Spleen (tissue), 11 donors: ENCODE measurements around the gene NSD2. TPM values are rescaled to one million over a fixed set of nuclear protein-coding genes. Genes with fewer than 3 reads are reported as not detected.
"Not testable (repeated sequence)": the region's sequence is repeated elsewhere in the genome, so short reads cannot be mapped to it uniquely, and the experiment has no call there.

Experiments used
- DNase-seq: peaks from one replicate; pipeline ENCODE4 v3.0.0-alpha.2; 2020
- H3K27ac ChIP-seq, 8 donors: fragments of 200-600 bp; sonication (generic) in 7 of 8; 1 replicate in 4 of 8; 2 replicates in 4 of 8; pipeline versions ENCODE4 v1.5.0 to v1.8.0; 2016 to 2021; ENCODE audit warnings: inconsistent platforms in 4 of 8, mild to moderate bottlenecking in 4 of 8, moderate library complexity in 1 of 8
- H3K27me3 ChIP-seq, 7 donors: fragments of 200-600 bp; sonication (generic) in 6 of 7; replicated peaks in 1 of 7; 1 replicate in 4 of 7; 2 replicates in 3 of 7; pipeline versions ENCODE4 v1.5.0 to v1.8.0; 2016 to 2021; ENCODE audit warnings: inconsistent platforms in 3 of 7, mild to moderate bottlenecking in 1 of 7
- H3K36me3 ChIP-seq, 6 donors: fragments of 200-600 bp; sonication (generic) in 5 of 6; 1 replicate in 4 of 6; 2 replicates in 2 of 6; pipeline versions ENCODE4 v1.5.0 to v1.8.0; 2016 to 2021; ENCODE audit warnings: inconsistent platforms in 2 of 6
- H3K4me1 ChIP-seq, 6 donors: fragments of 200-600 bp; sonication (generic) in 5 of 6; 1 replicate in 3 of 6; 2 replicates in 3 of 6; pipeline versions ENCODE4 v1.5.0 to v1.8.0; 2016 to 2021; ENCODE audit warnings: inconsistent platforms in 3 of 6
- H3K4me3 ChIP-seq, 8 donors: fragments of 200-600 bp; sonication (generic) in 7 of 8; 1 replicate in 4 of 8; 2 replicates in 4 of 8; pipeline versions ENCODE4 v1.5.0 to v1.8.0; 2016 to 2021; ENCODE audit warnings: inconsistent platforms in 4 of 8, mild to moderate bottlenecking in 4 of 8, moderate library complexity in 2 of 8
- H3K9me3 ChIP-seq, 8 donors: fragments of 200-600 bp; sonication (generic) in 7 of 8; 1 replicate in 4 of 8; 2 replicates in 4 of 8; pipeline versions ENCODE4 v1.5.0 to v1.8.0; 2016 to 2021; ENCODE audit warnings: inconsistent platforms in 4 of 8
- CTCF ChIP-seq, 11 experiments: fragments of 200-600 bp in 7 of 11; fragments of 450-650 bp in 4 of 11; sonication (generic) in 4 of 11; IDR thresholded peaks in 8 of 11; conservative IDR thresholded peaks in 3 of 11; 1 replicate in 7 of 11; 2 replicates in 4 of 11; pipeline versions ENCODE4 v1.4.0 to v1.8.0; 2016 to 2021; ENCODE audit warnings: antibody characterized with exemption in 11 of 11, inconsistent platforms in 4 of 11, mild to moderate bottlenecking in 1 of 11
- POLR2A ChIP-seq, 3 donors: fragments of 450-650 bp; IDR thresholded peaks; one replicate each; pipeline ENCODE4 v1.5.1; 2017; ENCODE audit warnings: antibody characterized with exemption in 3 of 3, mild to moderate bottlenecking in 1 of 3
- POLR2AphosphoS5 ChIP-seq, 3 donors: sonication (generic); formaldehyde crosslinking; IDR thresholded peaks; one replicate each; pipeline ENCODE4 v1.5.1; 2017; ENCODE audit warnings: antibody characterized with exemption in 3 of 3
- WGBS, 5 donors: extraction: QIAGEN DNeasy Blood & Tissue Kit in 3 of 5; methylation state at CpG; one replicate each; pipeline versions ENCODE4 v1.1.5 to v1.1.7; 2013 to 2018; 5-methylcytosine and 5-hydroxymethylcytosine counted together
- intact Hi-C: fragments of 100-400 bp; cut with DNase I; formaldehyde crosslinking; loops from one replicate; pipeline ENCODE4 v1.15.0; 2023; ENCODE audit warnings: low total_unique reads
- polyA plus RNA-seq, 3 donors: library from polyadenylated mRNA; stranded (reverse); fragments of 200-250 nt; gene quantifications; one replicate each; pipeline ENCODE4 v1.2.1, GENCODE V29; 2013
- total RNA-seq, 7 donors: library from RNA; depleted of rRNA in 3 of 7; stranded (reverse); fragments of >200 nt in 3 of 7; fragmentation: NEBNext Ultra II Directional in 4 of 7; extraction: Animal tissue kit (Norgen Biotek cat#: 25700) in 4 of 7; gene quantifications; one replicate each; pipeline versions ENCODE4 v1.1.0 to v1.2.1, GENCODE V29; 2016 to 2021
- donor health status: healthy with polysubstance abuse.
- donor health status: DM: no; HTN: no; CAD: no; lungs with moderate emphysema.
- donor health status: DM: no; HTN: no; CAD: no.
- donor health status: Bipolar disorder and iron deficiency.
- donor health status: healthy.
- donor health status: DM: no; HTN: no; CAD: no.
- donor health status: DM: yes; HTN: yes; CAD: no.

NSD2 gene
- total and polyA plus RNA-seq, 10 donors, result 7.1 to 58.9 (median 47.8) TPM

DNA sequence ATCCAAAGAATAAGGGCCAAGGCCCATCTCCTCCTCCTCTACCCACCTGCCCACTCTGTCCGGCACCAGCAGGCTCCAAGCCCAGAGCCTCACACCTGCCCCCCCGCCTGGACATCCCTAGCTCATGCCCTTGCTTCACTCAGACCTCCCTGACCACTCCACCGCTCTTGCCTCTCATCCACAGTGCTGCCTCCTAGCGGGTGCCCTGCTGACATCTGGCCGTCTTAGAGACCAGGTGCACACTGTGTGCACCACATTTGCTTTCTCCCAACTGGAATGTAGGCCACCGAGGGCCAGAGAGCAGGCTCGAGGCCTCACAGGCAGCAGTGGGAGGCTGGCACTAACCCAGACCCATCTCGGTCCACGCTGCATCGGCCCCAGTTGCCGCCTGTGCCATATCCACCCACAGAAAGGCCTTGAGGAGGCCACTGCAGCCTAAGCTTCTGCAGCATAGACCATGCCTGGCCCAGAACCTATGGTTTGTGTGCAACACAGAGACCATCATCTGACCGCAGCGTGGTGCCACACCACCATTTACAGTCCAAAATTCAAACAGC is 28.8 kb upstream of the NSD2 start:
- Histone ChIP-seq H3K36me3 (peaks cover 0 to 100% (median 68%) of the 10 kb centered on the region in 6 donors), H3K4me3 (no peak overlapping the region), H3K27ac (no peak overlapping the region), H3K9me3 (no peaks in the 10 kb centered on the region), H3K27me3 (no peaks in the 10 kb centered on the region), H3K4me1 (no peaks in the 10 kb centered on the region)
- 92 to 97% (median 94%) methylated on average over 12 to 13 of the region's 13 CpGs for WGBS, 5 donors
- TF ChIP-seq POLR2A (IDR thresholded peaks at IDR 0.05) (no peak), CTCF (IDR thresholded peaks at IDR 0.05 in 8 of 11, conservative IDR thresholded peaks at IDR 0.05 in 3 of 11) (no peak), POLR2AphosphoS5 (IDR thresholded peaks at IDR 0.05) (no peak)
- no peak for DNase-seq
- intact Hi-C loops, result no loop called here

GRCh38 chr4:1842993-1843448 is 28.2 kb upstream of the NSD2 start:
- no peak overlapping the region for H3K4me3 ChIP-seq
- H3K36me3 ChIP-seq, result peaks cover 0 to 100% (median 64%) of the 10 kb centered on the region in 6 donors
- no peak overlapping the region for H3K27ac ChIP-seq
- no peak for DNase-seq
- 81 to 92% (median 92%) methylated on average over 13 to 17 of the region's 17 CpGs for WGBS, 5 donors
- no peaks in the 10 kb centered on the region for H3K27me3 ChIP-seq
- H3K9me3 ChIP-seq, result no peaks in the 10 kb centered on the region
- no peaks in the 10 kb centered on the region for H3K4me1 ChIP-seq
- no peak for TF ChIP-seq CTCF (IDR thresholded peaks at IDR 0.05 in 8 of 11, conservative IDR thresholded peaks at IDR 0.05 in 3 of 11)
- TF ChIP-seq POLR2A (IDR thresholded peaks at IDR 0.05), result no peak
- no peak for TF ChIP-seq POLR2AphosphoS5 (IDR thresholded peaks at IDR 0.05)
- intact Hi-C loops, result no loop called here

DNA sequence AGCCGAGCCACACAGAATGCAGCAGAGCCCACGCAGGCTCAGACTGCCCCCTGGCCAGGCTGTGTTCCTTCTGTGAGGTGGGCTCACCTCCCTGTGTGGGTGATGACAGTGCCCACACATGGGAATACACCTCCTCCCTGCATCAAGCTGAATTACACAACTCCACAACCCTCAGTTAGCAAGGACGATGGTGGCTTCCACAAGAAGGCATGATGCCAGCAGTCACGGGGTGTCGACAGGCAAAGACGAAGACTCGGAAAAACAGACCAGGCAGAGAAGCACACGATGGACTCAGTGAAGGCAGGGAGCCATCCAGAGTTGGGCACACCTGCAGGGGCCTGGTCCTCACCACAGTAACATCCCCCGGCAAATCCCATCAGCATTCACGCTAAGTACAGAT is 27.3 kb upstream of the NSD2 start:
- no peak for DNase-seq
- intact Hi-C loops, result no loop called here
- H3K9me3 ChIP-seq, result no peaks in the 10 kb centered on the region
- no peak overlapping the region for H3K4me3 ChIP-seq
- no peak overlapping the region for H3K27ac ChIP-seq
- peaks cover 0 to 100% (median 55%) of the 10 kb centered on the region in 6 donors for H3K36me3 ChIP-seq
- TF ChIP-seq POLR2AphosphoS5 (IDR thresholded peaks at IDR 0.05) (no peak), POLR2A (IDR thresholded peaks at IDR 0.05) (no peak), CTCF (IDR thresholded peaks at IDR 0.05 in 8 of 11, conservative IDR thresholded peaks at IDR 0.05 in 3 of 11) (no peak)
- no peaks in the 10 kb centered on the region for H3K27me3 ChIP-seq
- H3K4me1 ChIP-seq, result no peaks in the 10 kb centered on the region
- whole genome bisulfite sequencing, 5 donors, result 80 to 93% (median 81%) methylated on average over 8 to 10 of the region's 10 CpGs

GRCh38 chr4:1844618-1845017 is 26.6 kb upstream of the NSD2 start:
- H3K9me3 ChIP-seq, H3K4me3 ChIP-seq, H3K4me1 ChIP-seq, H3K27me3 ChIP-seq, intact Hi-C loops, DNase-seq, H3K27ac ChIP-seq: not testable (repeated sequence)
- H3K36me3 ChIP-seq, result peaks cover 0 to 95% (median 48%) of the 10 kb centered on the region in 6 donors
- WGBS, 5 donors, result 95 to 97% (median 96%) methylated on average over 7 to 10 of the region's 10 CpGs
